GM20431 (cell line): ENCODE results near the gene PWWP2A.
"Not testable (repeated sequence)": the region's sequence is repeated elsewhere in the genome, so short reads cannot be mapped to it uniquely, and the experiment has no call there.

Experiments used
- in situ Hi-C: fragments of 300-500 bp; cut with MseI, MboI; formaldehyde crosslinking; loops from one replicate; pipeline ENCODE4 v1.15.0; 2020; ENCODE audit warnings: low sequenced_read_pairs; ENCODE audit not compliant: unreplicated experiment

The PWWP2A gene, protein sequence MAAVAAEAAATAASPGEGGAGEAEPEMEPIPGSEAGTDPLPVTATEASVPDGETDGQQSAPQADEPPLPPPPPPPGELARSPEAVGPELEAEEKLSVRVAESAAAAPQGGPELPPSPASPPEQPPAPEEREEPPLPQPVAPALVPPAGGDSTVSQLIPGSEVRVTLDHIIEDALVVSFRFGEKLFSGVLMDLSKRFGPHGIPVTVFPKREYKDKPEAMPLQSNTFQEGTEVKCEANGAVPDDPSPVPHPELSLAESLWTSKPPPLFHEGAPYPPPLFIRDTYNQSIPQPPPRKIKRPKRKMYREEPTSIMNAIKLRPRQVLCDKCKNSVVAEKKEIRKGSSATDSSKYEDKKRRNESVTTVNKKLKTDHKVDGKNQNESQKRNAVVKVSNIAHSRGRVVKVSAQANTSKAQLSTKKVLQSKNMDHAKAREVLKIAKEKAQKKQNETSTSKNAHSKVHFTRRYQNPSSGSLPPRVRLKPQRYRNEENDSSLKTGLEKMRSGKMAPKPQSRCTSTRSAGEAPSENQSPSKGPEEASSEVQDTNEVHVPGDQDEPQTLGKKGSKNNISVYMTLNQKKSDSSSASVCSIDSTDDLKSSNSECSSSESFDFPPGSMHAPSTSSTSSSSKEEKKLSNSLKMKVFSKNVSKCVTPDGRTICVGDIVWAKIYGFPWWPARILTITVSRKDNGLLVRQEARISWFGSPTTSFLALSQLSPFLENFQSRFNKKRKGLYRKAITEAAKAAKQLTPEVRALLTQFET

DNA sequence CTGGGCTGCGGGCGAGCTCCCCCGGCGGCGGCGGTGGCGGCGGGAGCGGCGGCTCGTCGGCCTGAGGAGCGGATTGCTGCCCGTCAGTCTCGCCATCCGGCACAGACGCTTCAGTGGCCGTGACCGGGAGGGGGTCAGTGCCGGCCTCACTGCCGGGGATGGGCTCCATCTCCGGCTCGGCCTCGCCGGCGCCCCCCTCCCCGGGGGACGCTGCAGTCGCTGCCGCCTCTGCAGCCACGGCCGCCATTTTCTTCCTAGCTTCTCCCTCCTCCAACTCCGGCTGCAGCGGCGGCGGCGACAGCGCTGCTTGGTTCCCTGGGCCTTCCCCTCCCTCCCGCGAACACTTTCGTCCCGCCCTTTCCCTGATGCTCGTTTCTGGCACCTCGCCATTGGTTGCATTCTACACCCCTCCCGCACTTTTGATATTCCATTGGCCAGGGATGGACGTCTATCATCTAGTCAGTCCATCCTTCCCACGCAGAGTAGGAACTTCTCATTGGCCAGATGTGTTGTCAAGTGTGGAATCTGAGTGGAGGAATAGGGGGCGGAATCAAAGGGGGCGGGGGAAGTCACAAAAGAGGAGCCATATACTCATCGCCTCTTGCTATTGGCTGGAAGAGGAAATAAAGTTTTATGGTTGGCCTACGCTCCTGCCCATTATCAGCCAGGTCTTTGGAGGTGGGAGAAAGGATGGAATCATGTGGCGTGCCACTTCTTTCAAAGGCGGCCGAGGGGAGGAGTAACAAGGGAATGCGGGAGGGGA, at the start of gene PWWP2A:
Gene PWWP2A (minus strand): TSS at position 309 of the 763 bp plus-strand sequence. CDS start 62 bp downstream, at position 247.
- in situ Hi-C loops: no loop called here

DNA sequence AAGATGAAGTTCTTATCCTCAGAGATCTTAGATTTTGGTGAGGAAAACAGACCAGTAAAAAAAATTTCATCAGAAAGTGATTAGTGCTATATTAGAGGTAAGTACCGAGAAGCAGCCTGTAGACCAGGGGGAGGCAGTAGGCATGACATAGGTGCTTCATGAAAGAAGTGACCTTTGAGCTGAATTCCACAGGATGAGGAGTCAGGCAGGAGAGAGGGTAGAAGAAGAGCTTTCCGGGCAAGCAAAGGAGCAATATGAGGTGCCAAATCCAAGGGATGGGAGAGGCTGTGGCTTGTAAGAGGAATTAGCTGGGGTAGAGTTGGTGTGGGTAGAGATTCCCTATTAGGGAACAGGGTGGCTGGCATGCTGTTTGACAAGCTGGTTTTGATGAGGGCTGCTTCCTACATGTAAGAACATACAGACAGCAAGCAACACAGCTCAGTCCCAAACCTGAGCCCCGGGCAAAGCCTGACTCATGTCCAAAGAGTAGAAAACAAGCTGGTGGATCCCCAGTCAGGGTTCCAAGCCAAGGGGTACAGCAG, 48.4 kb upstream of the PWWP2A start:
- in situ Hi-C loops: no loop called here

DNA sequence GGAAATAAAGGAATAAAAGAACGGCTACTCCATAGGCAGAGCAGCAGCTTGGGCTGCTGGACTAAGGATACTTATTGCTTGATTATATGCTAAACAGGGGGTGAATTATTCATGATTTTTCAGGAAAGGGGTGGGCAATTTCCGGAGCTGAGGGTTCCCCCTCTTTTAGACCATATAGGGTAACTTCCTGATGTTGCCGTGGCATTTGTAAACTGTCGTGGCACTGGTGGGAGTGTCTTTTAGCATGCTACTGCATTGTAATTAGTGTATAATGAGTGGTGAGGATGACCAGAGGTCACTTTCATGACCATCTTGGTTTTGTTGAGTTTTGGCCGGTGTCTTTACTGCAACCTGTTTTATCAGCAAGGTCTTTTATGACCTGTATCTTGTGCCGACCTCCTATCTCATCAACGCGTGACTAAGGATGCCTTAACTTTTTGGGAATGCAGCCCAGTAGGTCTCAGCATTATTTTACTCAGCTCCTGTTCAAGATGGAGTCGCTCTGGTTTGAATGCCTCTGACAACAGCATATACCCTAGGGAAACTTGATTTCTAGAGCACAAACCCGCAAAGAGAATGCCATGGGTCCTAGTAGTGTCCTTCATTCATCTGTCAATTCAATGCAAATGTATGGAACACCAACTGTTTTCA, 47.8 kb upstream of the PWWP2A start:
- in situ Hi-C loops: no loop called here

DNA sequence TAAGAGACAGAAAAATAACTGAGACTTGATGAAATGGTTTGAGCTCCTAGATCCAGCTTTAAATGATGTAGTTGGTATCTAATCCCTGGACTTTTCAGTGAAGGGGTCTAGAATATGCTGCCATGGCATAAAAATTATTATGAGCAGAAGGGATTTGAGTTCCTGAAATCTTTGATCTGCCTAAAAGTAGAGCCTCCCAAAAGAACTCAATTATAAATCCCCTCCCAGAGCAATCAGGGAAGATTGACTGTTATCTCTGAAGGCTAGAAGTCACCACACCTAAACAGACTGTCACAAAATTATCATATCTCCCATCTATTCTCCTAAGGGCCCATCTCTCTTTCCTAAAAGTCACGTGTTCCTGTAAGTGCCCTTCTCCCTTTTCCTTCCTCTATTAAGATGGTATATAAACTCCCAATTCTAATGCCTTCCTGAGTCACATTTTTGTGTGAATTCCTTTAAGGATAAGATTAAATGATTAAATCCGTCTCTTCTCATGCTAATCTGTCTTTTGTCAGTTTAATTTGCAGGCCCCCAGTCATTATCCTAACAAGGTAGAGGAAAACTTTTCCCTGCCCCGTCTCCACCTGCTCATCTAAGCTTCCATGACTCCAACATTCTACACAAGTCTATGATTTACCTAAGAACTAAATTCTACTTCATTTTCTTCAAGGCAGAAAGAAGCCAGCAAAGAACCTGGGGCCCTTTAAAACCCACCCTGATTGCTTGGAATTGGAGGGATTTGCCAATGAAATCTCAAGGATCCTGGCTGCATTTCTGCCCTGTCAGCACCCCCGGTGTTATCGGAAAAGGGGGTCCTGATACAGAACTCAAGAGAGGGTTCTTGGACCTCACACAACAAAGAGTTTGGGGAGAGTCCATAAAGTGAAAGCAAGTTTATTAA, 47.1 kb upstream of the PWWP2A start:
- in situ Hi-C loops: no loop called here

DNA sequence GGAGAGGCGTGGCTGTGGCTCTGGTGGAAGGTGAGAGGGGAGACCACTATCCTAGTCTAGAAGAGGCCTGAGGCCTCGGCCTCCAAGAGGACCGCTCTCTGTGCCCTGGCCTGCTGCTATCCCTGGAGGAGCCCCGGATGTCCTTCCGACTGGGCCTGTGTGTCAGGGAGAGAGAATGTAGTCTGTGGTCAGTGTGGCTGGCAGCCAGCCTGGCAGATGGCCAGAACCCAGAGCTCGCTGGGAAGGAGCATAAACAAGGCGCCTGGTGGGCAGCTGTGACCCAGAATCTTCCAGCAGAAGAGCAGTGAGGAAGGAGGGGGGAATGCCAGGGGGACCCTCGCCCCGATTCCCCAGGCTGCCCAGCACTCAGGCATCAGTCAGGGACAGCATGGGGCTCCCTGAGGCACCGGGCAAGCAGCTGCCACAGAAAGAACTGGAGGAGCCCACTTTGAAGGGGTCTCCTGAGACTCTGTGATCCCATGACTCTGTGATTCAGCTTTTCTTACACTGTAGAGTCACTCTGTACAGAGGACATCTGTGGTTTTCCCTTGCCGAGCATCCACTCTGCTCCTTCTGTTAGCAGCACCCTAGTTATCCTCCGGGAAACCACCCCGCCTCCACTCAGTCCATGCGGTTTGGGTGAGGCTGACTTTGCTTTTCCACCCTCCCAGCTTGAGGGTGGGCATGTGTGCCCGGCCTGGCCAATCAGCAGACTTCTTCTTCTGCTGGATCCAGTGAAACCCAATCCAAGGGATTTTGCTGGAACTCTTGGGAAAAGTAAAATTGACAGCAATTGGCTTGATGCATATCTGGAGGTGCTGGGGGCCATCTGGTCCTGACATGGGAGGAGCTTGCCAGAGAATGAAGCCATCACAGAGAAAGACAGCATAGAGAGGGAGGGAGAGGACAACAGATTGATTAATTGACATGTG, 46.2 kb upstream of the PWWP2A start:
- in situ Hi-C loops: no loop called here

DNA sequence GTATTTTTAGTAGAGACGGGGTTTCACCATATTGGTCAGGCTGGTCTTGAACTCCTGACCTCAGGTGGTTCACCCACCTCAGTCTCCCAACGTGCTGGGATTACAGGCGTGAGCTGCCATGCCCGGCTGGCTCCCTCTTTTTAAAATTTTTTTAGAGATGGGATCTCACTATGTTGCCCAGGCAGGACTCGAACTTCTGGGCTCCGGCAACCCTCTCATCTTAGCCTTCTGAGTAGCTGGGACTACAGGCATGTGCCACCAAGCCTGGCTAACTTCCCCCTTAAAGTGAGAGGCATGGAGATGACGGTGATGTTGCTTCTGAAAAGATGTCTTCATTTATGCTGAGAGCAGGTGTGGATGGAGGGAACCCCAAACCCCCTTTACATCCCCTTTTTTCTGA, 43.7 kb upstream of the PWWP2A start:
- in situ Hi-C loops: no loop called here

DNA sequence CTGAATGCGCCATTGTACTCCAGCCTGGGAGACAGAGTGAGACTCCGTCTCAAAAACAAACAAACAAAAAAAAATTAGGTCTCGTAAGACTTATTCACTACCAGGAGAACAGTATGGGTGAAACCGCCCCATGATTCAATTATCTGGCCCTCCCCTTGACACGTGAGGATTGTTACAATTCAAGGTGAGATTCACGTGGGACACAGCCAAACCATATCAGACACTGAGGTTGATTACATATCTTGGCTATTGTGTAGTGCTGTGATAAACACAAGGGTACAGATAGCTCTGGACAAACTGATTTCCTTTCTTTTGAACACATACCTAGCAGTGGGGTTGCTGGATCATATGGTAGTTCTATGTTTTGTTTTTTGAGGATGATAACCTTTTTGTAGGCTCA, 42.4 kb upstream of the PWWP2A start:
- in situ Hi-C loops: no loop called here

DNA sequence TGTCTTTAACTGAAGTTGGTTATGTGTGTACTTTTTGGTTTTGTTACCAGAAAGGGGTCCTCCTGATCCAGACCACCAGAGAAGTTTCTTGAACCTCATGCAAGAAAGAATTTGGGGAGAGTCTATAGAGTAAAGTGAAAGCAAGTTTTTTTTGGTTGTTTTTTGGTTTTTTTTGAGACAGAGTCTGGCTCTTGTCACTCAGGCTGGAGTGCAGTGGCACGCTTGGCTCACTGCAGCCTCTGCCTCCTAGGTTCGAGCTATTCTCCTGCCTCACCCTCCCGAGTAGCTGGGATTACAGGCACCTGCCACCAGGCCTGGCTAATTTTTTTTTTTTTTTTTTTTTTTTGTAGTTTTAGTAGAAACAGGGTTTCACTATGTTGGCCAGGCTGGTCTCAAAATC, 41.6 kb upstream of the PWWP2A start:
- in situ Hi-C loops: not testable (repeated sequence)

DNA sequence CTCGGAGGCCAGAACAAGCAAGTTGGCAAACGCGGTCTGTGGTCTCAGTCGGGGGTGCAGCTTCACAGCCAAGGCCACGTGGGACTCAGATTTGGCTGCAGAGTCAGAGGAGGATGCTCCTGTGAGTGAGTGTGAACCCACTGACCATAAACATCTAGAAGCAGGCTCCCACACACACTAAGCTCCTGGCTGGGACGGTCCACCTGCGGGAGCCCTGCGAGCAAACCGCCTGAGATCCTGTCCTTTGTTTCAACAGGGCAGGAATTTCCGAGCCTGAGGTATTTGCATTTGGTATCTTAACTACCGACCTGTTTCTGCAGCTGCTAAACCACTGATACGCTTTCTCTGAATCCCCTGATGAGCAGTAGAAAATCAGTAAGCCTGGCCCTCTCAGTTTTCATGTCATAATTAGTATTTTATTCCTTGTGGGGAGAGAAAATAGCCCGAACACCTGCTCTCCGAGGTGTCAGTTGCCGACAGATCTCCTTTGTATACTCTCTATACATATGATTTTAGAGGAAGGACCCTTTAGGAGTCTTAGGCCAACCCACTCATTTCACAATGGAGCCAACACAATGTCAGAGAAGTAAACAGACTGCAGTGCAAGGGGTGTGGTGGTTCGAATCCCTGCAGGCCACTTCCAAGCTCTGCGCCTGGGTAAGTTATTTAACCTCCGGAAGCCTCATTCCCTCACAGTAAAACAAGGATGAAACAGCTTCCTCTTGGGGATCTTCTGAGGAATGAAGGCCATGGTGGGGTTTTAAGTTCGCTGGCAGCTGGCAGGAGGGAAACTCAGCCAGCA, 40.9 kb upstream of the PWWP2A start:
- in situ Hi-C loops: no loop called here

DNA sequence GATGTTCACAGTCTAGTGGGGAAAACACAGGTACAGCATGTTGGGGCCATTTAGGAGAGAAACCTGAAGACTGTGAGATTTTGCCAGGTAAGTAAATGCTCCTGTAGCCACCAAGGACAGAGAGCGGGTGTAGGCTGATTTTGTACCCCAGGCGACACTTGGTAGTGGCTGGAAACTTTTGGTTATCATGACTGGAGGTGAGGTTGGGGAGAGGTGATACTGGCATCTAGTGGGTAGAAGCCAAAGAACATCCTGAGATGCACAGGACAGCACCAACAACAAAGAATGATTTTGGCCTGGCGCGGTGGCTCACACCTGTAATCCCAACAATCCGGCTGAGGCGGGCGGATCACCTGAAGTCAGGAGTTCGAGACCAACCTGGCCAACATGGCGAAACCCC, 38.8 kb upstream of the PWWP2A start:
- in situ Hi-C loops: no loop called here

DNA sequence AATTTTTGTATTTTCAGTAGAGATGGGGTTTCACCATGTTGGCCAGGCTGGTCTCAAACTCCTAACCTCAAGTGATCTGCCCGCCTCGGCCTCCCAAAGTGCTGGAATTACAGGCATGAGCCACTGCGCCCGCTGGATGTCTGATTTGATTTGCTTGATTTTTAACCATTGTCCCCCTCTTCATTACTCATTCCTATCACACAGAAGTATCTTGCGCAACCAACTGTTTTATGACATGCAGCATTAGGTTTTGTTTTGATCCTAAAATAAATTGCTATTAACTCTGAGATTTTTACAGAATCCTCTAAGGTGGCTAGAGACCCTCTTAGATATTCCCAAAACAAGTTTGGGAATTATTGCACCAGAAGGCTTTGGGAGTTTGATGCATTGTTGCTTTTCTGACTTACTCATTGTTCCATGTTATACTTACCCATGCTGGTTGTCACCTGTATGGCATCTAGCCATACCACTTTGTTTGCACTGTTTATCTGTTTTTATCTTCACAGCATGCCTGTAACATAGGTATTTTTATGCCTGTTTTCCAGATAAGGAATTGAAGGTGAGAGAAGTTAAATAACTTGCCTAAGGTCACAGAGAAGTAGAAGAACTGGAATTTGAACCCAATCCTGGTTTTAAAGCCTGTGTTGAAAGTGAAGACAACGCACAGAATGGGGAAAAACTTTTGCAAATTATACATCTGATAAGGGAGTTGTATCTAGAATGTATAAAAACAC, 35.9 kb upstream of the PWWP2A start:
- in situ Hi-C loops: no loop called here

DNA sequence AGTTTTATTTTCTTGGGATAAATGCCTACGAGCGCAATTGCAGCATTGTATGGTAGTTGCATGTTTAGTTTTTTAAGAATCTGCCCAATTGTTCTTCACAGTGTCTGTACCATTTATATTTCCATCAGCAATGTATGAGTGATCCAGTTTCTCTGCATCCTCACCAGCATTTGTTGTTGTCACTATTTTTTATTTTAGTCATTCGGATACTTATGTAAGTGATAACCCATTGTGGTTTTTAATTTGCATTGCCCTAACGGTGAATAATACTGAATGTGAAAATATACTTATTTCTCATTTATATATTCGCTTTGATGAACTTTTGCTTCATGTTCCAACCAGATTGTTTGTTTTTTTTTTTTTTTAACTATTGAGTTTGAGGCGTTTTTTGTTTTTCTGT, 33.7 kb upstream of the PWWP2A start:
- in situ Hi-C loops: no loop called here

DNA sequence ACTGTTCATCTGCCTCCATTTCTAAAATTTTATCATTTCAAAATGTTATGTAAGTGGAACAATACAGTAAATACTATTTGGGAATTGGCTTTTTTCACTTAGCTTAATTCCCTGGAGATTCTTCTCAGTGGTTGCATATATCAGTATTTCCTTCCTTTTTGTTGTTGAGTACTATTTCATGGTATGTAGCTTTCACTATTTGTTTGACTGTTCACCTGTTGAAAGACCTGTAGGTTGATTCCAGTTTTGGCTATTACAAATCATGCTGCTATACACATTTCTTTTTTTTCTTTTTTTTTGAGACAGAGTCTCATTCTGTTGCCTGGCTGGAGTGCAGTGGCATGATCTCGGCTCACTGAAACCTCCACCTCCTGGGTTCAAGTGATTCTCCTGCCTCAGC, 33.0 kb upstream of the PWWP2A start:
- in situ Hi-C loops: no loop called here

DNA sequence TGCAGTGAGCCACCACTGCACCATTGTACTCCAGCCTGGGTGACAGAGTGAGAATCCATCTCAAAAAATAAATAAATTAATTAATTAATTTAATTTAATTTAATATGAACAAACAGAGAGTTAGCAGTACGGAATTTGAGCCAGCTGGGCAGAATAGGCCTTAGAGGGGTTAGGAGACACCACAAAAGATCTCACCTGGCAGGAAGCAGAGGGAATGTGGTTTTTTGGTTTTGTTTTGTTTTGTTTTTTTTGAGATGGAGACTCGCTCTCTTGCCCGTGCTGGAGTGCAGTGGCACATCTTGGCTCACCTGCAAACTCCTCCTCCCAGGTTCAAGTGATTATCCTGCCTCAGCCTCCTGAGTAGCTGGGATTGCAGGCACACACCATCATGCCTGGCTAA, 31.8 kb upstream of the PWWP2A start:
- in situ Hi-C loops: no loop called here

DNA sequence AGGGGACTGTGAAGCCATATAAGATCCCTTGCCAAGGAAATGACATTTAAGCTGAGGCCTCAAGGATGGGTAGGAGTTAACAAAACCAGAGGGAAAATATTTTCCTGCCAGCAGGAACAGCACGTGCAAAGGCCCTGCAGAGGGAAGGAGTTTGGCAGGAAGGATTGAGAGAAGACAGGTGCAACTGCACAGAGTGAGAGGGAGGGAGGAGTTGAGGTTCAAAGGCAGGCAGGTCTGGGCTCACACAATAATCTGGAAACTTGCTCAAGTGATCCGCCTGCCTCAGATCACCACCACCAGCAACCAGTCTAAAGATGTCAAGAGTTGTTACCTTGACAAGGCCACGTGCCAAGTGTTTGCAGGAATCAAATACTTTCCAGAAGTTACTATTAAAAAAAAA, 31.1 kb upstream of the PWWP2A start:
- in situ Hi-C loops: no loop called here

DNA sequence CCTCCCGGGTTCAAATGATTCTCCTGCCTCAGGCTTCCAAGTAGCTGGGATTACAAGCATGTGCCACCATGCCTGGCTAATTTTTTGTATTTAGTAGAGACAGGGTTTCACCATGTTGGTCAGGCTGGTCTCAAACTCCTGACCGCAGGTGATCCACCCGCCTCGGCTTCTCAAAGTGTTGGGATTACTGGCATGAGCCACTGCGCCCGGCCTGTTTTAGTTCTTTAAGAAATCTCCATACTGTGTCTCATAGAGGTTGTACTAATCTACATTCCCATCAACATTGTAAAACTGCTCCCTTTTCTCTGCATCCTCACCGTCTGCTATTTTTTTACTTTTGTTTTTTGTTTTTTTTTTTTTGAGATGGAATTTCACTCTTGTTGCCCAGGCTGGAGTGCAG, 25.2 kb upstream of the PWWP2A start:
- in situ Hi-C loops: not testable (repeated sequence)

DNA sequence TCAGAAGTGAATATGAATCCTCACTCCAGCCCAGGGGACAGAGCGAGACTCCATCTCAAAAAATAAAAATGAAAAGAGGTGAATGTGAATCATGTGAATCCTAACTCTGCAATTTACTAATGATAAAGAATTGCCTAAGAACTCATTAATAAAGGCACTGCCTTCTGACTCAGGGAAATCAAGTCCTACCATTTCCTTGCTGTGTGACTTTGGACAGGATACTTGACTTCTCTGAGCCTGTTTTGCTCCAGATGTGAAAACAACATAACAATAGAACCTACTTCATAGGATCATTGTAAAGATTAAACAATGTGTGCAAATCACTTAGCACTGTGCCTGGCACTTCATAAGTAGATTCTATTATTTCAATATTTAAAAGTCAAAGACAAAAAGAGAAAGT, 15.1 kb upstream of the PWWP2A start:
- in situ Hi-C loops: no loop called here
